ENCODE results near the gene KDM3A. TPM values are rescaled to one million over a fixed set of nuclear protein-coding genes. Genes with fewer than 3 reads are reported as not detected.

KDM3A gene
- total RNA-seq, 1 experiment from 2014 or later: 52.4 TPM

GRCh38 chr2:86443631-86444350 lies 2.6 kb downstream of the KDM3A start:
- no TSS peak for BruUV-seq (replicated peaks)
- no peak for DNase-seq
- no peaks in the 10 kb centered on the region for H3K4me1 ChIP-seq
- H3K36me3 Mint-ChIP-seq (ENCODE audit: insufficient read depth, unreplicated experiment): peaks cover 32% of the 10 kb centered on the region
- no peak overlapping the region for H3K4me3 ChIP-seq (ENCODE audit: low read depth, low read length)
- intact Hi-C loops (cut with micrococcal nuclease; ENCODE audit: unreplicated experiment): loop anchor here (10.0 kb wide), 1 partner anchor 249 kb away; the partner anchor contains the start of genes IMMT and MRPL35
- peaks cover 16% of the 10 kb centered on the region for H3K9me3 Mint-ChIP-seq (ENCODE audit: unreplicated experiment)
- H3K27ac Mint-ChIP-seq (ENCODE audit: unreplicated experiment): no peak overlapping the region
- H3K9me3 ChIP-seq: peaks cover 15% of the 10 kb centered on the region
- H3K27me3 ChIP-seq (replicated peaks; ENCODE audit: control insufficient read depth, insufficient read depth, low read length): no peaks in the 10 kb centered on the region
- H3K4me3 Mint-ChIP-seq (ENCODE audit: unreplicated experiment): no peak overlapping the region
- CTCF ChIA-PET: interaction anchor here (0.6 to 1.0 kb wide), 2 partner anchors 71 to 1336 kb away, joined by 4 to 7 read pairs; no protein-coding TSS in a partner anchor
- H3K4me1 Mint-ChIP-seq (ENCODE audit: low read depth, unreplicated experiment): peaks cover 18% of the 10 kb centered on the region
- no peak for TF ChIP-seq CTCF (IDR thresholded peaks at IDR 0.05; ENCODE audit: insufficient read depth in 1 of 2, low read depth in 1 of 2, low read length in 1 of 2, severe bottlenecking in 1 of 2, unreplicated experiment in 1 of 2)
- H3K27me3 Mint-ChIP-seq (ENCODE audit: insufficient read depth, unreplicated experiment): peaks cover 3% of the 10 kb centered on the region
- POLR2A ChIA-PET: no interaction called here
- H3K36me3 ChIP-seq (ENCODE audit: control insufficient read depth, insufficient read depth, low read length): peaks cover 2% of the 10 kb centered on the region; the same call in 1 of the 2 replicates

- ChIA-PET CTCF (no interaction called here), POLR2A (no interaction called here)
- BruUV-seq (replicated peaks): no TSS peak
- intact Hi-C loops (cut with micrococcal nuclease; ENCODE audit: unreplicated experiment): loop anchor here (10.0 kb wide), 1 partner anchor 251 kb away; the partner anchor contains the start of genes IMMT and MRPL35
- no peak overlapping the region for H3K27ac Mint-ChIP-seq (ENCODE audit: unreplicated experiment)
- no peak for DNase-seq
- H3K4me3 Mint-ChIP-seq (ENCODE audit: unreplicated experiment): no peak overlapping the region
- H3K36me3 Mint-ChIP-seq (ENCODE audit: insufficient read depth, unreplicated experiment): peaks cover 37% of the 10 kb centered on the region
- H3K27me3 Mint-ChIP-seq (ENCODE audit: insufficient read depth, unreplicated experiment): peaks cover 2% of the 10 kb centered on the region
- no peaks in the 10 kb centered on the region for H3K27me3 ChIP-seq (replicated peaks; ENCODE audit: control insufficient read depth, insufficient read depth, low read length)
- peaks cover 14% of the 10 kb centered on the region for H3K4me1 Mint-ChIP-seq (ENCODE audit: low read depth, unreplicated experiment)
- H3K4me3 ChIP-seq (ENCODE audit: low read depth, low read length): no peak overlapping the region
- H3K9me3 ChIP-seq: no peaks in the 10 kb centered on the region; the same call in 1 of the 2 replicates
- TF ChIP-seq CTCF (IDR thresholded peaks at IDR 0.05; ENCODE audit: insufficient read depth in 1 of 2, low read depth in 1 of 2, low read length in 1 of 2, severe bottlenecking in 1 of 2, unreplicated experiment in 1 of 2): no peak
- peaks cover 6% of the 10 kb centered on the region for H3K9me3 Mint-ChIP-seq (ENCODE audit: unreplicated experiment)
- peaks cover 2% of the 10 kb centered on the region; the same call in 1 of the 2 replicates for H3K36me3 ChIP-seq (ENCODE audit: control insufficient read depth, insufficient read depth, low read length)
- no peaks in the 10 kb centered on the region for H3K4me1 ChIP-seq
Observed at GRCh38 chr2:86445436-86445835, 4.3 kb downstream of the KDM3A start.

- intact Hi-C loops (cut with micrococcal nuclease; ENCODE audit: unreplicated experiment): loop anchor here (10.0 kb wide), 1 partner anchor 251 kb away; the partner anchor contains the start of genes IMMT and MRPL35
- H3K4me1 Mint-ChIP-seq (ENCODE audit: low read depth, unreplicated experiment): peaks cover 12% of the 10 kb centered on the region
Observed at GRCh38 chr2:86446060-86446459, 4.9 kb downstream of the KDM3A start.

More at GRCh38 chr2:86446060-86446459, 4.9 kb downstream of the KDM3A start:
- DNase-seq: no peak
- Mint-ChIP-seq H3K27me3 (ENCODE audit: insufficient read depth, unreplicated experiment) (no peaks in the 10 kb centered on the region), H3K27ac (ENCODE audit: unreplicated experiment) (no peak overlapping the region), H3K9me3 (ENCODE audit: unreplicated experiment) (no peaks in the 10 kb centered on the region), H3K4me3 (ENCODE audit: unreplicated experiment) (no peak overlapping the region), H3K36me3 (ENCODE audit: insufficient read depth, unreplicated experiment) (peaks cover 31% of the 10 kb centered on the region)
- TF ChIP-seq CTCF (IDR thresholded peaks at IDR 0.05; ENCODE audit: insufficient read depth in 1 of 2, low read depth in 1 of 2, low read length in 1 of 2, severe bottlenecking in 1 of 2, unreplicated experiment in 1 of 2): no peak
- H3K4me1 ChIP-seq: no peaks in the 10 kb centered on the region
- BruUV-seq (replicated peaks): no TSS peak
- no peak overlapping the region for H3K4me3 ChIP-seq (ENCODE audit: low read depth, low read length)
- H3K9me3 ChIP-seq: no peaks in the 10 kb centered on the region
- ChIA-PET CTCF (no interaction called here), POLR2A (no interaction called here)
- peaks cover 2% of the 10 kb centered on the region; the same call in 1 of the 2 replicates for H3K36me3 ChIP-seq (ENCODE audit: control insufficient read depth, insufficient read depth, low read length)
- no peaks in the 10 kb centered on the region for H3K27me3 ChIP-seq (replicated peaks; ENCODE audit: control insufficient read depth, insufficient read depth, low read length)

All from Caco-2 (cell line).